GM19025 (cell line): ENCODE data around the gene MCC.

Experiments used
- ATAC-seq: cut with Tn5 transposase; IDR thresholded peaks from one replicate; pipeline ENCODE4 v1.9.1; 2021; ENCODE audit warnings: mild to moderate bottlenecking, low read depth, moderate library complexity; ENCODE audit not compliant: unreplicated experiment

MCC gene

DNA sequence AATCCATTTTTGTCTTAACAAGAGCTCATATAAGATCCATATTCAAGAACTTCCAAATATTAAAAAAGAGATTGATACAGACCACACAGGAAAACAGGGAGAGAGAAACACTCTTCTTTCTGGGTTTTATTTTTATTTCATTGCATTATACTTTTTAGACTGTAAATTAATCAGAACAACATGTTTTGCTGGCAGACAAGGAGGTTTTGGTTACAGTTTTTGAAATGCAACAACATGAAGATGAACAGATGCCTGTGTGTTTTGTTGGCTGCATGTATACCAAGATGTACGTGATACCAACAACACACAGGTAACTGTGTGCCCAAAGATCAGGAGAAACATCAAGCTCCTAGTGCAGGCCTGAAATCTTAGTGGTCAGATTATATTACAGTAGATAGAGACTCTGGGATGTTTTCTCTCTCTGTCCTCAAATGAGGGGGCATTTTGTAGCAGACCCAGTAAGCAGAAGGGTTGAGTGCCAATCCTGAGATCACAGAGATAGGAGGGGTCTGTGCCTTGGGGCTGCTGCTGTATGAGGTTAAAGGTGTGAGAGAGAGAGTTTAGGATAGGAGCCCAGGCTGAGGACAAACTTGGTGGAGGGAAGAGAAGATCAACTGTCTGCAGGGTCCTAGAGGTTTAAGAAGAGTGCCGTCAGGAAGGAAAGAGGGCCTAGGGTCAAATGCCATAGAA is 359.5 kb downstream of the MCC start:
- no peak for ATAC-seq

DNA sequence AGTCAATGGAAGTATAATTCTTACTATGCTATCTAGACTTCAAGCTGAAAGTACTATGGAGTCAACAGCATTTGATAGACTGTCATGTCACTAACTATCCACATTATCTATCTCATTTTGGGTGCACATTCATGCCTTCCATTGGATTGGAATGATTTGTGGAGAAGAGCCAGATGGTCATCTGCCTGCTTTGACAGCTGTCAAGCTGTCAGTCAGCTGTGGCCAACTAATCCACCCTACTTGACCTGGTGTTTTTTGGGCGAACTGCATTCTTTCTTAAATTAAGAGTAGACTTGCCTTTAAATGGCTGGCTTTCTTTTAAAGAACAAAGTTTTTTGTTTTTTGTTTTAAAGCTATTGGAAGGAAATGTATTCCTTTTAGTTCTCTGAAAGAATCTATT is 360.2 kb downstream of the MCC start:
- no peak for ATAC-seq

DNA sequence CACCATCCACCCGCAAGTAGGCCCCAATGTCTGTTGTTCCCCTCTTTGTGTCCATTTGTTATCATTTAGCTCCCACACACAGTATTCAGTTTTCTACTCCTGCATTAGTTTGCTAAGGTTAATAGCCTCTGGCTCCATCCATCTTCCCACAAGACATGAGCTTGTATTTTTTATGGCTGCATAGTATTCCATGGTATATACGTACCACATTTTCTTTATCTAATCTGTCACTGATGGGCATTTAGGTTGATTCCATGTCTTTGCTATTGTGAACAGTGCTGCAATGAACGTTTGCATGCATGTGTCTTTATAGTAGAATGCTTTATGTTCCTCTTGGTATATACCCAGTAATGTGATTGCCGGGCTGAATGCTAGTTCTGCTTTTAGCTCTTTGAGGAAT is 361.2 kb downstream of the MCC start:
- ATAC-seq: no peak

DNA sequence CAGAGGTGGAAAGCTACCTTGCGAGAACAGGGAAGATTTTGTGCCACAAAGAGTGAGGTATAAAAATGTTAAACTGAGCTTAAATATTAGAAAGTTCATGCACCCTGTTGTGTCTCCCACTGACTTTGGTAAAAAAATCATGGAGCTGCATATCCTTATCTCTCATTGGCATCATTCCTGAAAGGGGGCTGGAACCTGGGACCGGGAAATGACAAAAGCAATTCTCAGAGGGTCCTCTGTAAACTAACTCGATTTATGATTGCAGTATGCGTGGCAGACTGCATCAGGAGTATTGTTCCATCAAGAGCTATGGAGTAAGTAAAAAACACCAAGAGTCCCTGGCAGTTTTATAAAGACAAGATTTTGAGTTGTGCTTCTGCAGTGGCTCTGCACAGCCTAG is 362.9 kb downstream of the MCC start:
- no peak for ATAC-seq

DNA sequence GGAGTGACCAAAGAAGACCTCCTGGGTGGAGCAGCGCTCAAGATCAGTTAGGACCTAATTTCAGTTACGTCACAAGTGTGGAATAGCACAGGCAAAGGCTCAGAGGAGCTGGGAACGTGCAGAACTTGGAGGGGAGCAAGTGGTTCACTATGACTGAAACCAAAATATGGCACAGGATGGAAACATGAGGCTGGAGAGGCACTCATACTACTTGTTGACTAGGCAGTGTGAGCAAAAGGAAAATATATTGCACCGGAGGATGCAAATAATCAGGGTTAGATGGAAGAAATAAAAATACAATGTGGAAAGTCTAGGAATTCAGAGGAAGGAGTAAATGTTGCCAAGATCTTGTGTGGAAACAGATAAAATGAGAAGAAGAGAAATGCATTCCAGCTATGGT is 363.3 kb downstream of the MCC start:
- no peak for ATAC-seq

DNA sequence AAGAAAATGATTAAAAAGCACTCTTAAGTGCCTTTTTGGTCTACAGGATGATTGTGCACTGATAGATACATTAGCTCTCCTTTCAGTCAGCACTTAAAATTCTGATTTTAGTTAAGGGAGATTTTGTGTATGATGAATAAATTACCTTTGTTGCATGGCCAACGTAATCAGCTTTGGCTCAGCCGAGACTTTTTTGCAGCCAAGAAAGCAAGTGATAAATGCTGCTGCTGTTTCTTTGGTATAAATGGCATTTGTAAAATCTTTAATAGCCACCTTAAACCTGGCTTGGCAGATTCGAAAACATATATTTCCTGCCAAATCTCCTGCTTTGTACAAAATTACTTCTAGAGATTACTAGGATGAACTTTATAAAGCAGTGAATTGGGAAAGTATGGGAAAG is 364.0 kb downstream of the MCC start:
- ATAC-seq: no peak

DNA sequence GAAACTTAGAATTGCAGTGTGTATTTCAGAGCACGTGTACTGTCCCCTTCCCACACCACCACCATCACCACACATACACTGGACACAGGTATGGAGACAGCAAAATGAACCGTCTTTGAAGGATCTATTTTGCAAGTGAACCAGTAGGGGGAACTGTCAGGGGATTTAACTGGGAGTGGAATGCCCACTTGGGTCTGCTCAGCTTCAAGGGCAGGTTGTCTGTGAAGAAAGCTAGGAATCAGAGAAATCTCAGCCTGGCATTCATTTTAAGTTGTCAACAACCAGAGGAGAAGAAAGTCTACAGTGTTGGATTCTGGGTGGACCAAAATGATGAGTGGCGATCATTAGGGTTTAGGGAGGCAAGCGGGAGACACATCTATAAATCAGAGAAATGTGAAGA is 364.6 kb downstream of the MCC start:
- no peak for ATAC-seq

DNA sequence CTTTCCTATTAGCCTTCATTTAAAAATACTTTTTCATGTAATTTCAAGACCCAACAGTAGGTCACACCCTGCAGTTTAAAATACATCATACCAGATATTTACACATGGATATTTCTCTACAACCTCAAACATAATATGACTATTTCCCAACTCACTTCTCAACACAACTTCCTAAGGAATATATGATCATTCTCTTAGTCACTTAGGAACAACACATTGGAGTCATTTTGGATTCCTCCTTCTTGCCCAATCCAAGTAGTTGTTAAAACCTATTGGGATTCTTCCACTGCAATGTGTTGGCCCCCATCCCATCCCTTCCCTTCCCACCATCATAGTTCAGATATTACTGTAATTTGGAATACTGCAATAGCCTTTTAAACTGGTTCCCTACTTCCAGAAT is 366.2 kb downstream of the MCC start:
- ATAC-seq: no peak

DNA sequence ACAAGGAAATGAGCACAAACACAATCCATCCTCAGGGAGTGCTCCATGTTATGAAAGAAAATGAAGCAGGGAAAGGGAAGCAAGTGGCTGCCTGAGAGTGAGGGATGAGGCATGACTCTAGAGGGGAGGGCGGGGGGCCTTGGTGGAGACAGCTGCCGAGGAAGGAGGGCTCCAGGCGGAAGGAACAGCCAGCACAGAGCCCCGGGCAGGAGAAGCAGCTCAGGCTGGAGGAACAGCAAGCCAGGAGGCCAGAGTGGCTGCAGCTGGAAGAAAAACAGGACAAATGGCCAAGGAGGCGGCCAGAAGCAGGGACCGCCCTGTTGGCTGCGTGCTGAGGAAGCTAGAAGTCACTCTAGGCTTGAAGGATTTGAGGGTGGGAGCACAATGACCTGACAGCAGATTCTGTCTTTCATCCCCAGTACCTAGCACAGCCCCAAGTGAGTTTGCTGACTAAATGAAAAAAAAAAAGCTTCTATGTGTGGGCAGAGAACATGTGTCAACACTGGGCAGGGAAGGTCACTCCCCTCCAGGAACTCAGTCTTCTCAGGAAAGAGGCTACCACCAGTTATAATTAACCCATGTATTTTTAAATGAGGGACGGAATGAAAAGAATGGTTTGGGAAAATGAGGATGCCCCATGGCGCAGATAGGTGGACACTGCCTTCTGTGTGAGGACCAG is 368.9 kb downstream of the MCC start:
- ATAC-seq: no peak

DNA sequence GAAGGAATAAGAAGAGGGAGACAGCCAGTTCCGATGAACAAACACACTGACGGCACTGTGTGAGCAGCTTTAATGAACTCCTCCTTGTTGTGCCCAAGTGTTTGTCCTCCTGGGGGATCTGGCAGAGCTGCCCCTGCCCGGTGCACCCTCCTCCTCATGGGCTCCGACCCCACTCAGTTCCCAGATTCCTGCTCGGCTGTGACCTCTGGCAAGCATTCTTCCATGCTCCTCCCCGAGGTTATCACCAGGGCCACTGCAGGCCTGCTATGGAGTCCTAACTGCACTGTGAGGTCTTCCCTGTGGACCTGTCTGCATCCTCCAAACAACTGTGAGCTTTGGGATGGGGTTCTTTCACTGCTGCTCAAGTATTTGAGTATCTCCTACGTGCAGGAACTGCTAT is 369.5 kb downstream of the MCC start:
- ATAC-seq: no peak

DNA sequence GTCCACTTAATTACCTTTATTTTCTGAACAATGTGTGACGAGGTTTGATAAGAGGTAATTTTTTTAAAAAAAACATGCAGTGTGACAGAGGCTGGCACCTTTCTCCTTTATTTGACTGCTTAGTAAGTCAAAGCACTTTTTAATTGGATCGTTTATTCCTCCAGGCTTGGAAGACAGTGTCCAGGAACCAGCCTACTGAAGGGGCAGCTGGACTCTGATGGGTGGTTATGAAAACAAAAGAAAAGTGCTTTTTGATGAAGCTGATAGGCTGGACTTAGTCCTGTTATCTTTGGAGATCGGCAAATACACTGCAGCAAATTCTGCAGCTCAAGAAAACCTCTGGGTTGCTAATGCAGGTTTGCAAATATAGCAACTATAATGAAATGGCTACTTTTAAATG is 370.0 kb downstream of the MCC start:
- no peak for ATAC-seq

DNA sequence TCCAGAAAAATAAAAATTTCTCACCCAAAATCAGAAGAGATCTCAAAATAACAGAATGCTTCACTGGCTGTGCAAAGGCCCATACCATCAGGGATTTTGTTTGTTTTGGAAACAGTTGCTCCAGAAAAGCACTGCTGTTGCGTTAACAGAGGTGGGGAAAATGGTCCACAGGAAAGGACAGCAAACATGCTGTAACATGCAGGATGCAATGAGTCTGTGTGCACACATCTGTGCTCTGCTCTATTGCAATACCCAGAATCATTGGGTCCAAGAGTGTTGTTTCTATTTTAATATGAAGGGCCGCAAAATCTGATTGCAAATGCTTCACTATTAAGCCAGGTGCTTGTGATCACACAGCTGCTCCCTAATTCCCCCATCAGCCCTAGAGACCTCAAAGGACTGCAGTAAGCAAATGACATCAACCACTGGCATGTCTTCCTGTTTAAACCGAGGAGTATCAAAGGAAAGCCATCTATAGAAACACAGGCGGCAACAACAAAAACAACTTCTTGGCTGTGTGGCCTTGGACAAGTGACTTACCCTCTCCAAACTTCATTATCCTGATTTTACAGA is 370.6 kb downstream of the MCC start:
- ATAC-seq: no peak

DNA sequence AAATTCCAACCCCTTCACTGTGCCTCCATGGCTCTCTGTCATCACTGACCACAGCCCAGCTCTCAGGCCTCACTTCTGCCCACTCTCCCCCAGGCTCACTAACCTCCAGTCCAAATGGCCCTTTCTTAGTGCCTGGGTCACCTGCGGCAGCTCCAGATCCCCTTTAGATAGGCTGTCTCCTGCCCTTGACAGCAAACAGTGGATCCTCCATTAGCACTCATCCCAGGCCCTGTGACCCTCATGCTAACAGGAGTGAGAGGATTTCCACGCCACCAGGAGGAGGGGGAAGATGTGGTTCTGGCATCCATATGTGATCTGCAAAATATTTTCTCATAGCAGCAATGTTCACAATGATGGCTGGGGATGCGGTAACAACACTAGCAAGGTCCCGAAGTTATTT is 372.3 kb downstream of the MCC start:
- ATAC-seq: no peak

DNA sequence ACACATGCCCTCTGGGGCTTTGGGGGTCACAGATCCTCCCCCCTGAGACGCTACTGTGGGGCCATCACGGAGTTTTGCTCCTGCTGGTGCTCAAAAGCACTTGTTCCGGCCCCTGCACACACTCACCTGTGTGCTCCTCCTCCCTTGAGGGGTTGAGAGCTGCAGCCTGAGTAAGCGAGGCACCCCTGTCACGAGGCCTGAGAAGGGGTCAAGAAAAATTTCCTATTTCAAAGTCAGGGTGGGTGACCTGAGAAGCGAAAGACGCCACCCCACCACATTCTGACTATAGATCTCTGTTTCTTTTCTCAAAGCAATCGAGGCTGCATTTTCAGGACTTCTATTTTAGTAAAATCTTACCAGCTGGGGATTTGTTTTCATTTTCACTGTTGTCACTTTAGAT is 373.2 kb downstream of the MCC start:
- ATAC-seq: peak; percentile 71

DNA sequence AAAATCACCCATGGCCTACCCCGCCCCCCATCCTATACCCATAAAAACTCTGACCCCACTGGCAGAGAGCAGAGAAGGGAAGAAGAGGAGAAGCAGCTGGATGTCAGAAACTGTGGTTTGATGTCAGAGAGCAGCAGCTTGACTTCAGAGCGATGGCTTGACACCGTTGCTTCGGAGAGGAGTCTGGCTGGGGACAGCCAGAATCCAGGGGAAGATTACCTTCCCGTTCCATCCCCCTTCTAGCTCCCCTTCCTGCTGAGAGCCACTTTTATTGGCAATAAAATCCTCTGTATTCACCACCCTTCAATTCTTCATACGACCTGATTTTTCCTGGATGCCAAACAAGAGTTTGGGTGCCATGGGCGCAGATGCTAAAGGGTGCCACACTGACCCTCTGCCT is 373.7 kb downstream of the MCC start:
- ATAC-seq: no peak

DNA sequence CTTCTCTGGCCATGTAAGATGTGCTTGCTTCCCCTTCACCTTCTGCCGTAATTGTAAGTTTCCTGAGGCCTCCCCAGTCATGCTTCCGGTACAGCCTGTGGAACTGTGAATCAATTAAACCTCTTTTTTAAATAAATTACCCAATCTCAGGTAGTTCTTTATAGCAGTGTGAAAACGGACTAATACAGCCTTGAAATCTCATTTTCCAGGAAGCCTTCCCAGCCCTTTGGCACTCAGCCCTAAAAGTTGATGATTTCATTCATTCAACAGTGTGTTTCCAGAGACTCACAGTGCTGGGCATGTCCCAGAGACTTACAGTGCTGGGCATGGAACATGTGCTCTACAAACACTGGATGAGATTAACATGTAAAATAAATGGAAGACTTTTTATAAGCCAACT is 375.8 kb downstream of the MCC start:
- ATAC-seq: no peak

DNA sequence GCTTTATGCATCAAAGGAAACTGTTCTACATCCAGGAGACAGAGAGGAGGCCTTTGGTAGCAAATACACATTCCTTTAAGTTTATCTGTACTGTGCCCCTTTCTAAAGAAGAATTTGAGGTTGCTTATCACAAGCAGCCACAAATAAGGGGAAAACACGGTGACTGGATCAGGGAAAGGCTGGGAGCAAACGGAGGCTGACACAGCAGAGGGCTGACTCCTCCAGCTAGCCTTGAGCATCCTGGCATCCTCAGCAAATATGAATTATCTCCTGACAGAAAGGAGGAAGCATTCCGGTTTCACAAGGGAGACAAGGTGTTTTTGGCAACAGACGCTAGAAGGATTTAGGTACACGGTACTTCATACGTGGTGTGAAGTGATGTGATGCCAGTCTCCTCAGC is 378.1 kb downstream of the MCC start:
- ATAC-seq: no peak

DNA sequence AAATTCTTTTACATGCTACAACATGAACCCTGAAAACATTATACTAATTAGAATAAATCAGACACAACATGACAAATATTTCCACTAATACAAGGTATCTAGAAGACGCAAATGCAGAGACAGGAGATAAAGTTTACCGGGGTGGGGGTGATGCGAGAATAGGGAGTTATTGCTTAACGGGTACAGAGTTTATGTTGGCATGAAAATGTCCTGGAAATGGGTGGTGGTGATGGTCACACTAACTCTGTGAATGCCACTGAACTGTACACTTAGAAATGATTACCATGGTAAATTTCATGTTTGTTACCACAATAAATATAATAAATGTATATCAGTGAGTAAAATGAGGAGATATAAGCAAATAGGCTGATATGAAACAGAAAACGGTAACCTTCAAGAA is 378.9 kb downstream of the MCC start:
- ATAC-seq: no peak

DNA sequence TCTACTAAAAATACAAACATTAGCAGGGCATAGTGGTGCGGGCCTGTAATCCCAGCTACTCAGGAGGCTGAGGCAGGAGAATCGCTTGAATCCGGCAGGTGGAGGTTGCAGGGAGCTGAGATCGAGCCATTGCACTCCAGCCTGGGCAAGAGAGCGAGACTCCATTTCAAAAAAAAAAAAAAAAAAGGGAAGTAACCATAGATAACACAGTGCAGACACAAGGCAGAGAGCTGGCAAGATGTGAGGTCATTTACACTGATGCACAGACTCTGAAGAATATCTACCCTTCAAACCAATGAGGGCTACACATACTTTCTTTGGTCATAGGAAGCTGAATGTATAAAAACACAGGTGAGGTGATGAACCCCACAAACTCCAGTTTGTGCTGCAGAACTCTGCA is 379.8 kb downstream of the MCC start:
- ATAC-seq: no peak

DNA sequence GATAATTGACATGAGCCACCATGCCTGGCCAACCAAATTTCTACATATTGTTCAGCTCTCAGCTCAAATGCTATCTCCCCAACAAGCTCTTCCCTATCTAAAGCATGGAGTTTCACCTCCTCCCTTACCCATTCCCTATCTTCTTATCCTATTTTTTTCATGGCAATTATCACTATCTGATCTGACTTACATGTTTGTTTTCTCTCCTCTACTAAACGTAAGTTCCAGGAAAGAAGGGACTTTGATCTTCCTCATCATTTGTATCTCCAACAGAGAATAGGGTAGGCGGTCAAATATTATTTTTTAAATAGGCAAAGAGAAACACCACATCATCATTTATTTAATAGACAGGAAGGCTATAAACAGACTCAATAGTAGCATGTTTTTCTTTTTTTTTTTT is 381.4 kb downstream of the MCC start:
- no peak for ATAC-seq

DNA sequence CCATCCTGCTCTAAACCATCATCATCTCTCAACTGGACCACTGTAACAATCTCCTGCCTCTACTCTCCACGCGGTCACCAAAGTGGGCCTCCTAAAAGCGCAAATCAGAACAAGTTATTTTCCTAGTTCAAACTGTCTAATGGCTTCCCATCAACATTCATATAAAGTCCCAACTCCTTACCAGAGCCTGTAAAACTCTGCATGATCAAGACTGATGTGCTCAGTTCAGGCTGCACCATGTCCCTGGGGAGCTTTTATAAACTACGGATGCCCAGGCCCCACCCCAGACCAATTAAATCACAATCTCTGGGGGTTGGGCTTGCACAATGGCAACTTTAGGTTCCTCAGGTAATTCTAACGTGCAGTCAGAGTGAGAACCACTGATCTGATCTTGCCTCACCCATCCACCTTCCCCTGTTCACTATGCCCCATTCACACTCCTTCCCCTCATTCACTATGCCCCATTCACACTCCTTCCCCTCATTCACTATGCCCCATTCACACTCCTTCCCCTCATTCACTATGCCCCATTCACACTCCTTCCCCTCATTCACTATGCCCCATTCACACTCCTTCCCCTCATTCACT is 382.5 kb downstream of the MCC start:
- ATAC-seq: no peak

DNA sequence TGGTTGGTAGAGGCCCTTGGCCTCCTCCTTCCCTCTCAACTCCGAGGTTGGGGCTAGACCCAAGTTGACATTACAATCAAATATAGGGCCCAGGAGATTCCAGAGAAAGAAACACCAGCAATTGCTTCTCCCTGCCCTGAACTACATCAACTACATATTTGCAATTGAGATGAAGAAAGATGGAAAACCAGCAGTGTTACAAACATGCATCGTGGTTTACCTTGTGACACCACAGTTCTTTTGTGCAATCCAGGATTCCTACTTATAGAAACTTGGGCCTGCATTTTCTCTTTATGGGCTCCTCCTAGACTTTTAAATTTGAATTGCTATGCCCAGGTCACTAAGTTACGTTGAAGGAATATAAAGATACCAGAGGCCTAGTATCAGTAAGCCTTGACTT is 384.9 kb downstream of the MCC start:
- ATAC-seq: no peak
